ENCODE data around the gene SH2D7.

The SH2D7 gene

DNA sequence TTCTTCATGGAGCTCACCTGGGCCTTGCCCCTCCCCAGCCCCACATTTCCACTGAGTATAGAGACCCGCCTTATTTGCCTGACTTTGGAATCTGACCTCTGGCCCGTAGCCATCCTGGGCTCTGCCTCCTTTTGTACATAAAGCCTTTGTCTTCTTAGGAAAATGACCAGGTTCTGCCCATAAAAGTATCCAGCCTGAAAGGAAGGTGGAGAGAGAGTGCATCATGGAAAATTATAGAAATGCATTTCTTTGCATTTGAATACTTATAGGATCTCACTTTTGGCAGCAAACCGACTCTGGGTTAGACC is 3.6 kb upstream of the SH2D7 start:
- DNase-seq (ENCODE audit: low read depth), result no peak
- TF ChIP-seq, protein P1, sequence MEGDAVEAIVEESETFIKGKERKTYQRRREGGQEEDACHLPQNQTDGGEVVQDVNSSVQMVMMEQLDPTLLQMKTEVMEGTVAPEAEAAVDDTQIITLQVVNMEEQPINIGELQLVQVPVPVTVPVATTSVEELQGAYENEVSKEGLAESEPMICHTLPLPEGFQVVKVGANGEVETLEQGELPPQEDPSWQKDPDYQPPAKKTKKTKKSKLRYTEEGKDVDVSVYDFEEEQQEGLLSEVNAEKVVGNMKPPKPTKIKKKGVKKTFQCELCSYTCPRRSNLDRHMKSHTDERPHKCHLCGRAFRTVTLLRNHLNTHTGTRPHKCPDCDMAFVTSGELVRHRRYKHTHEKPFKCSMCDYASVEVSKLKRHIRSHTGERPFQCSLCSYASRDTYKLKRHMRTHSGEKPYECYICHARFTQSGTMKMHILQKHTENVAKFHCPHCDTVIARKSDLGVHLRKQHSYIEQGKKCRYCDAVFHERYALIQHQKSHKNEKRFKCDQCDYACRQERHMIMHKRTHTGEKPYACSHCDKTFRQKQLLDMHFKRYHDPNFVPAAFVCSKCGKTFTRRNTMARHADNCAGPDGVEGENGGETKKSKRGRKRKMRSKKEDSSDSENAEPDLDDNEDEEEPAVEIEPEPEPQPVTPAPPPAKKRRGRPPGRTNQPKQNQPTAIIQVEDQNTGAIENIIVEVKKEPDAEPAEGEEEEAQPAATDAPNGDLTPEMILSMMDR (conservative IDR thresholded peaks at IDR 0.05; ENCODE audit: control insufficient read depth, insufficient read depth, low read depth, low read length), result no peak
- H3K4me3 ChIP-seq (ENCODE audit: control insufficient read depth, low read depth, low read length), result no peak overlapping the region

DNA sequence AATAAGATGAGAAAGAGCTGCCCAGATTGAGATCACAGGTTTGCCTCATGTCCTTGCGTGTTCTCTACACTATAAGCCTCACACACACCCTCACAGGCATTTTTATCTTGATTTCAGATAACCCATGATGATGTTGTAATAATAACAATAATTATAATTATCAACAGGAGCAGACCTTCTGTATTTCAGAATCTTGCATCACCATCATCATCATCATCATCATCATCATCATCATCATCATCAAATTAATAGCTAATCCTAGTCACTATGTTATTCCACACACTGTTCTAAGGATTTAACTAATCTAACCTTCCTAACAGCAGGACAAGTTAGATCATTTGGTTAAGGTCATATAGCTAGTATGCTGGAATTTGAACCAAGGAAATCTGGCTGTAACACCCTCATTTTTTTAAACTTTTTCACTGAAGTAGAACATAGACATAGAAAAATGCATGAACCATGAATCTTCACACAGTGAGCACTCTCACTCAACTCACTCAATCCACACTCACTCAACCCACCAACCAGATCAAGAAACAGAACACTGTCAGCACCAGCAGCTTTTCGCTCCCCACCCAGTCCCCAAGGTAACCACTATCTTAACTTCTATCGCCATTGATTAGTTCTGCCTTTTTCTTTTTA is 1.8 kb upstream of the SH2D7 start:
- DNase-seq (ENCODE audit: low read depth), result no peak
- TF ChIP-seq, protein P1 (conservative IDR thresholded peaks at IDR 0.05; ENCODE audit: control insufficient read depth, insufficient read depth, low read depth, low read length), result no peak
- H3K4me3 ChIP-seq (ENCODE audit: control insufficient read depth, low read depth, low read length), result no peak overlapping the region

DNA sequence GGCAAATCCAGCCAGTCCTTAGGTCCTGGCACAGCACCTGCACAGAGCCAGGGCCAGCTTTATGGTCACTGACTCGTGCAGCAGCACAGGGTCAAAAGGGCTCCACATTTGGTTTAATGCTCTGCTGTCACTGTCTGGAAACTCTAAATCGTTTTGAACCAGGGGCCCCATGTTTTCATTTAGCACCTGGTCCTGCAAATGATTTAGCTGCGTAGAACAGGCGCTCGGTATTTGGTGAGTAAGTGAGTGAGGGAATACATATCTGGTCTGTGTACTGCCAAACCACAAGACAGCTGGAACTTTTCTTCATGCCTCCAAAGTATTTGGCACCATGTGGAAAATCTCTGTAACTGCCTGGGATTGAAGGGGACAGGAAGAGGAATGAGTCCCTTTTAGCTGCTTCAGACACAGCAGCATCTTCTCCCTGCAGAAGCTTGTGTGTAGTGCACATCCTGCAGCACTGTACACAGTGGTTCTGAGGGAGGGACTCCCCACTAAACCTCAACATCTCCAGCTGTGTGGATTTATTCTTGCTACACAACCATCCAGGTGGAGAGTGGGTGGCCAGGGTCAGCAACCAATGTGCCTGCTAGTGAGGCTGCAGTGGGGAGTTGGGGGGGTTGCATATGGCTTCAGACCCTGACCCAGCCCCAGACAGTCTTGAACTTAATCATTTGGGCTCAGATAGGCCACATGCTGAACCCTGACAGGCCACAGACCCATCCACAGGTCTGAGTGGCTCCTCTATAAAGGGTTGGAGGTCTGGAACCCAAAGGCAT is 1.1 kb downstream of the SH2D7 start:
- DNase-seq (ENCODE audit: low read depth), result peak; percentile 90
- H3K4me3 ChIP-seq (ENCODE audit: control insufficient read depth, low read depth, low read length), result no peak overlapping the region
- TF ChIP-seq, protein P1 (conservative IDR thresholded peaks at IDR 0.05; ENCODE audit: control insufficient read depth, insufficient read depth, low read depth, low read length), result no peak

DNA sequence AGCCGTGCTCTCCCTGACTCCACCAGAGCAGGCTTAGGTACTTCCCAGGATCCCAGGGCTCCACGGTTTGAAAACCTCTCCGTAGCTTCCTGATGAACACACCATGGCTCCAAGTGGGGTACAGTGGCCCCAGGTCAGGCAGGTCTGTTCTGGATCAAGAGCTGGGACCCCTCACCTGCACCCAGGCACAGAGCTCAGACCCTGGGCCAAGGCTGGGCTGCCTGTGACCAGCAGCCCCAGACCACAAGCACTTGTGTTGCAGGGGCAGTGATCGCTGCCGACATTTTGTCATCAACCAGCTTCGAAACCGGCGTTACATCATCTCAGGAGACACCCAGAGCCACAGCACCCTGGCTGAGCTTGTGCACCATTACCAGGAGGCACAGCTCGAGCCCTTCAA is 5.3 kb downstream of the SH2D7 start:
- DNase-seq (ENCODE audit: low read depth), result no peak
- TF ChIP-seq, protein P1 (conservative IDR thresholded peaks at IDR 0.05; ENCODE audit: control insufficient read depth, insufficient read depth, low read depth, low read length), result no peak
- H3K4me3 ChIP-seq (ENCODE audit: control insufficient read depth, low read depth, low read length), result no peak overlapping the region

DNA sequence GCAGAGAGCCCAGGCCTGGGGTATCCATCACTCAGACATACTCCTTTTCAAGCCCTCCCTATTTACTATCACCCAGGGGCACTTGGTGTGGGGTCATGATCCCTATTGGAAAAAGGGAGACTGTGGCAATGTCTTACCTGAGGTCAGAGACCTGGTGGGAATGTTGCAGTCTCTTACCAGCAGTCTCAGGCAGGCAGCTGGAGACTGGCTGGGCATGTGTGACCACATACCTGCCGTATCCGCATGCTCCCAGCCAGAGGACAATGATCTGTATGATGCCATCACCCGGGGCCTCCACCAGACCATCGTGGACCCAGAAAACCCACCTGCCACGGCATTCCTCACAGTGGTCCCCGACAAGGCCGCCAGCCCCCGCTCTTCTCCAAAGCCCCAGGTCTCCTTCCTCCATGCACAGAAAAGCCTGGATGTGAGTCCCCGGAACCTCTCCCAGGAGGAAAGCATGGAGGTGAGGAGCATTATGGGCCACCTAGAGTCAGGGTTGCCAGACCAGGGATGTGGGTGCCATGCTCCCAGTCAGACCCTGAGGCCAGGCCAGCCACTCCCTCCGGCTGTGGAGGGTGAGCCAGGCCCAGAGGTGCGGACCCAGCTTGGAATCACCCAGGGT is 5.9 kb downstream of the SH2D7 start:
- H3K4me3 ChIP-seq (ENCODE audit: control insufficient read depth, low read depth, low read length), result no peak overlapping the region
- DNase-seq (ENCODE audit: low read depth), result no peak
- TF ChIP-seq, protein P1 (conservative IDR thresholded peaks at IDR 0.05; ENCODE audit: control insufficient read depth, insufficient read depth, low read depth, low read length), result no peak

DNA sequence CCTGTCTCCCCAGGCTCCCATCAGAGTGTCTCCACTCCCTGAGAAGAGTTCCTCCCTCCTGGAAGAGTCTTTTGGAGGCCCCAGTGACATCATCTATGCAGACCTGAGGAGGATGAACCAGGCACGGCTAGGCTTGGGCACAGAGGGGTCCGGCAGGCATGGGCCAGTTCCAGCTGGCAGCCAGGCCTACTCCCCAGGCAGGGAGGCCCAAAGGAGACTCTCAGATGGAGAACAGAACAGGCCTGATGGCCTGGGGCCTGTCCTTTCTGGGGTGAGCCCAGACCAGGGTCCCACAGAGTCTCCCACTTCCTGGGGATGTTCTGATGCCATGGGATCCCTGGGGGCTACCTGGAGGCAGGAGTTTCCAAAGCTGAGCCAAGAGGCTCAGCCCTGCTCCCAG is 8.5 kb downstream of the SH2D7 start:
- H3K4me3 ChIP-seq (ENCODE audit: control insufficient read depth, low read depth, low read length), result no peak overlapping the region
- no peak for DNase-seq (ENCODE audit: low read depth)
- TF ChIP-seq, protein P1 (conservative IDR thresholded peaks at IDR 0.05; ENCODE audit: control insufficient read depth, insufficient read depth, low read depth, low read length), result no peak
